ENCODE results near the gene PABPN1L. TPM values are rescaled to one million over a fixed set of nuclear protein-coding genes. Genes with fewer than 3 reads are reported as not detected.

The PABPN1L gene
- total RNA-seq, 1 experiment from 2014 or later = not detected

GRCh38 chr16:88827727-88828126 is 38.7 kb downstream of the PABPN1L start:
- H2BK12ac ChIP-seq (ENCODE audit: insufficient read length, low read depth, low read length) = no peak overlapping the region
- no peak overlapping the region for H2BK120ac ChIP-seq (ENCODE audit: low read depth, low read length, poor library complexity, severe bottlenecking)
- H3K14ac ChIP-seq (ENCODE audit: insufficient read depth, low read length) = no peak overlapping the region
- H2BK5ac ChIP-seq (ENCODE audit: insufficient read length, low read length) = no peak overlapping the region
- no peaks in the 10 kb centered on the region for H3K27me3 Mint-ChIP-seq (ENCODE audit: low read depth)
- no peak for DNase-seq
- H3K79me1 ChIP-seq (ENCODE audit: insufficient read depth, low read depth, low read length, poor library complexity, severe bottlenecking) = no peaks in the 10 kb centered on the region
- H4K8ac ChIP-seq (replicated peaks; ENCODE audit: insufficient read length, low read depth, low read length) = no peak overlapping the region
- H4K20me1 ChIP-seq (ENCODE audit: control insufficient read depth, insufficient read depth, insufficient read length) = no peaks in the 10 kb centered on the region
- no peak overlapping the region for H3K27ac ChIP-seq (ENCODE audit: insufficient read length, low read depth, low read length)
- H3K36me3 Mint-ChIP-seq (ENCODE audit: insufficient read depth in 1 of 3, low read depth in 3 of 3) = peaks cover 1 to 5% (median 4%) of the 10 kb centered on the region in 3 experiments; a peak in 3 of 7 replicates
- no peaks in the 10 kb centered on the region for H3K79me2 ChIP-seq (ENCODE audit: insufficient read depth, low read length)
- no peak overlapping the region for H3K27ac Mint-ChIP-seq
- no peak overlapping the region for H3K56ac ChIP-seq (ENCODE audit: insufficient read length, low read depth, low read length)
- no peak overlapping the region for H4K5ac ChIP-seq (ENCODE audit: insufficient read length, low read depth, low read length)
- H4K91ac ChIP-seq (ENCODE audit: insufficient read length, low read depth, low read length) = no peak overlapping the region
- TF ChIP-seq CTCF (conservative IDR thresholded peaks at IDR 0.05) = no peak
- WGBS (ENCODE audit: extremely low coverage, insufficient read length, low lambda C conversion rate) = no CpG with 5 or more reads among the region's 21 CpGs
- no peak overlapping the region for H3T11ph ChIP-seq (ENCODE audit: low read length)
- H3K9ac ChIP-seq (ENCODE audit: extremely low read depth, insufficient read length, low read length) = no peak overlapping the region
- no peaks in the 10 kb centered on the region for H3K9me3 Mint-ChIP-seq
- H3K4me2 ChIP-seq (ENCODE audit: insufficient read depth, insufficient read length, low read length) = no peak overlapping the region
- no peaks in the 10 kb centered on the region for H3K4me1 Mint-ChIP-seq
- no peak overlapping the region for H2AFZ ChIP-seq (ENCODE audit: low read length)
- no peak overlapping the region for H2BK15ac ChIP-seq (ENCODE audit: low read depth, low read length)
- no peak overlapping the region for H3K4ac ChIP-seq (ENCODE audit: low read depth, low read length)
- H3K4me3 Mint-ChIP-seq = no peak overlapping the region; a peak in 1 of 5 replicates
- no peak overlapping the region for H3K23ac ChIP-seq (ENCODE audit: insufficient read length, low read depth, low read length)
- no peak overlapping the region for H2AK5ac ChIP-seq (ENCODE audit: insufficient read length, low read length)
- no peaks in the 10 kb centered on the region for H3K9me3 ChIP-seq (ENCODE audit: control insufficient read depth, low read depth, low read length)
- no peaks in the 10 kb centered on the region for H3K27me3 ChIP-seq (ENCODE audit: insufficient read depth, low read length)
- no peaks in the 10 kb centered on the region for H3K4me1 ChIP-seq (ENCODE audit: insufficient read depth, low read length)
- H3K18ac ChIP-seq (ENCODE audit: insufficient read length, low read depth, low read length) = no peak overlapping the region
- no peaks in the 10 kb centered on the region for H3K23me2 ChIP-seq (ENCODE audit: insufficient read length, low read depth, low read length, poor library complexity, severe bottlenecking)
- no peak overlapping the region for H2BK20ac ChIP-seq (ENCODE audit: low read depth, low read length, poor library complexity, severe bottlenecking)
